Measurements from ENCODE around the gene GRHL3. TPM values are rescaled to one million over a fixed set of nuclear protein-coding genes. Genes with fewer than 3 reads are reported as not detected.

GRHL3 gene
- polyA plus RNA-seq, 3 donors = 2.2 to 3.3 (median 2.7) TPM

GRCh38 chr1:24384251-24385090 is 65.3 kb downstream of the GRHL3 start:
- no peak for DNase-seq (ENCODE audit: extremely low read depth in 1 of 11, low read depth in 9 of 11, low spot score in 4 of 11)

GRCh38 chr1:24385160-24385940 is 66.2 kb downstream of the GRHL3 start:
- no peak for DNase-seq (ENCODE audit: extremely low read depth in 1 of 11, low read depth in 9 of 11, low spot score in 4 of 11)

- no peak for DNase-seq (ENCODE audit: extremely low read depth in 1 of 11, low read depth in 9 of 11, low spot score in 4 of 11)
Observed at GRCh38 chr1:24386241-24386640, 67.1 kb downstream of the GRHL3 start.

- no peak for DNase-seq (ENCODE audit: extremely low read depth in 1 of 11, low read depth in 9 of 11, low spot score in 4 of 11)
Observed at GRCh38 chr1:24386931-24387330, 67.8 kb downstream of the GRHL3 start.

- DNase-seq (ENCODE audit: extremely low read depth in 1 of 11, low read depth in 9 of 11, low spot score in 4 of 11) = no peak
Observed at GRCh38 chr1:24387636-24388175, 68.5 kb downstream of the GRHL3 start.

GRCh38 chr1:24388331-24388885 is 69.3 kb downstream of the GRHL3 start:
- no peak for DNase-seq (ENCODE audit: extremely low read depth in 1 of 11, low read depth in 9 of 11, low spot score in 4 of 11)

GRCh38 chr1:24389231-24389678 is 70.1 kb downstream of the GRHL3 start:
- DNase-seq (ENCODE audit: extremely low read depth in 1 of 11, low read depth in 9 of 11, low spot score in 4 of 11) = no peak

- peak in 6 of 11 donors; percentile 55 to 74 (median 62) for DNase-seq (ENCODE audit: extremely low read depth in 1 of 11, low read depth in 9 of 11, low spot score in 4 of 11)
Observed at GRCh38 chr1:24390924-24391782, 72.0 kb downstream of the GRHL3 start.

GRCh38 chr1:24391882-24392603 is 72.9 kb downstream of the GRHL3 start:
- DNase-seq (ENCODE audit: extremely low read depth in 1 of 11, low read depth in 9 of 11, low spot score in 4 of 11) = peak in 1 of 11 donors; percentile 41

- DNase-seq (ENCODE audit: extremely low read depth in 1 of 11, low read depth in 9 of 11, low spot score in 4 of 11) = no peak
Observed at GRCh38 chr1:24392604-24392946, 73.4 kb downstream of the GRHL3 start.

GRCh38 chr1:24392982-24393650 is 74.0 kb downstream of the GRHL3 start:
- DNase-seq (ENCODE audit: extremely low read depth in 1 of 11, low read depth in 9 of 11, low spot score in 4 of 11) = no peak

- no peak for DNase-seq (ENCODE audit: extremely low read depth in 1 of 11, low read depth in 9 of 11, low spot score in 4 of 11)
Observed at GRCh38 chr1:24393892-24394291, 74.7 kb downstream of the GRHL3 start.

GRCh38 chr1:24400065-24400464 is 80.9 kb downstream of the GRHL3 start:
- no peak for DNase-seq (ENCODE audit: extremely low read depth in 1 of 11, low read depth in 9 of 11, low spot score in 4 of 11)

GRCh38 chr1:24403806-24404205 is 84.6 kb downstream of the GRHL3 start:
- DNase-seq (ENCODE audit: extremely low read depth in 1 of 11, low read depth in 9 of 11, low spot score in 4 of 11) = no peak
